PC-9 (cell line): ENCODE data around the gene PKNOX2.

Experiments
- CTCF ChIP-seq: fragments of 200-600 bp; sonication (generic); conservative IDR thresholded peaks from 2 replicates; pipeline ENCODE4 v1.6.1; 2017; ENCODE audit warnings: mixed run types, antibody characterized with exemption, mild to moderate bottlenecking, moderate library complexity
- EZH2 ChIP-seq: fragments of 200-600 bp; sonication (generic); IDR thresholded peaks from 2 replicates; pipeline ENCODE4 v1.8.0; 2017; ENCODE audit warnings: antibody characterized with exemption, low read depth

- TF ChIP-seq EZH2 (no peak), CTCF (no peak)
Measured at GRCh38 chr11:125179895-125180294, 15.3 kb downstream of the PKNOX2 start.
